ENCODE data around the gene TTC5.

DNA sequence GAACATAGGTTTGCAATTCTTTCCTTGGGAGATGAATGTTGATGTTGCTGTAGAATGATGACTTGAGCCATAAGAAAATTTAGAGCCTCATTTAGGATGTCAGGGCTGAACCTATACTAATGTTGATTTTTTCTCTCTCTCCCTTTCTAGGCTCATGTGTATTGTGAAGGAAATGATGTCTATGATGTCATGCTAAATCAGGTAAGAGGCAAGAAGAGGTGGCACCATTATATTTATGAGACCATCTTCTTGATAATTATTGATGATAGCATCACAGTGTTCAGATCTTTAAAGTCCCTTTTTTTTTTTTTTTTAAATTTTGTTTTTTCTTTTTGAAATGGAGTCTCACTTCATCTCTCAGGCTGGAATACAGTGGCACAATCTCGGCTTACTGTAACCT lies 41.0 kb upstream of the TTC5 start:
- no peak for TF ChIP-seq CTCF (conservative IDR thresholded peaks at IDR 0.05; ENCODE audit: low read length)
- TF ChIP-seq EZH2phosphoT487 (IDR thresholded peaks at IDR 0.05; ENCODE audit: borderline replicate concordance, low read depth, low read length) = no peak
